ENCODE results near the gene FBXO41. TPM values are rescaled to one million over a fixed set of nuclear protein-coding genes. Genes with fewer than 3 reads are reported as not detected.

Gene FBXO41
- polyA plus RNA-seq, 1 donor from 2014 or later = 6.0 TPM

GRCh38 chr2:73279852-73280251 lies 4.4 kb downstream of the FBXO41 start:
- Histone ChIP-seq H3K36me3 (ENCODE audit: insufficient read depth, low read length) (no peaks in the 10 kb centered on the region), H4K20me1 (ENCODE audit: insufficient read depth) (no peaks in the 10 kb centered on the region), H3F3A (ENCODE audit: insufficient read depth, low read length, poor library complexity, severe bottlenecking) (no peaks in the 10 kb centered on the region), H3K27ac (ENCODE audit: low read length) (no peak overlapping the region), H3K4me2 (ENCODE audit: low read length) (no peak overlapping the region), H3K9me2 (ENCODE audit: insufficient read depth, low read length) (no peaks in the 10 kb centered on the region), H2AFZ (ENCODE audit: low read depth, low read length) (no peak overlapping the region), H3K79me2 (replicated peaks; ENCODE audit: insufficient read depth, low read length) (no peaks in the 10 kb centered on the region), H3K9ac (ENCODE audit: low read length) (no peak overlapping the region), H3K27me3 (ENCODE audit: insufficient read depth, low read depth, low read length) (peaks cover 6% of the 10 kb centered on the region), H3K9me3 (ENCODE audit: low read length) (no peaks in the 10 kb centered on the region), H3K4me3 (ENCODE audit: low read length) (no peak overlapping the region)
- no peak for TF ChIP-seq TAF1 (IDR thresholded peaks at IDR 0.05; ENCODE audit: low read depth)
- TF ChIP-seq CTCF (IDR thresholded peaks at IDR 0.05; ENCODE audit: poor library complexity, severe bottlenecking) = no peak
- no peak for TF ChIP-seq SMC3 (conservative IDR thresholded peaks at IDR 0.05; ENCODE audit: poor library complexity)
- TF ChIP-seq EZH2 (IDR thresholded peaks at IDR 0.05; ENCODE audit: borderline replicate concordance, insufficient read depth, low read length, poor library complexity, severe bottlenecking) = no peak
- no peak for TF ChIP-seq RAD21 (conservative IDR thresholded peaks at IDR 0.05)
- no peak for TF ChIP-seq EP300 (conservative IDR thresholded peaks at IDR 0.05; ENCODE audit: poor library complexity, severe bottlenecking)
- TF ChIP-seq, protein P1, sequence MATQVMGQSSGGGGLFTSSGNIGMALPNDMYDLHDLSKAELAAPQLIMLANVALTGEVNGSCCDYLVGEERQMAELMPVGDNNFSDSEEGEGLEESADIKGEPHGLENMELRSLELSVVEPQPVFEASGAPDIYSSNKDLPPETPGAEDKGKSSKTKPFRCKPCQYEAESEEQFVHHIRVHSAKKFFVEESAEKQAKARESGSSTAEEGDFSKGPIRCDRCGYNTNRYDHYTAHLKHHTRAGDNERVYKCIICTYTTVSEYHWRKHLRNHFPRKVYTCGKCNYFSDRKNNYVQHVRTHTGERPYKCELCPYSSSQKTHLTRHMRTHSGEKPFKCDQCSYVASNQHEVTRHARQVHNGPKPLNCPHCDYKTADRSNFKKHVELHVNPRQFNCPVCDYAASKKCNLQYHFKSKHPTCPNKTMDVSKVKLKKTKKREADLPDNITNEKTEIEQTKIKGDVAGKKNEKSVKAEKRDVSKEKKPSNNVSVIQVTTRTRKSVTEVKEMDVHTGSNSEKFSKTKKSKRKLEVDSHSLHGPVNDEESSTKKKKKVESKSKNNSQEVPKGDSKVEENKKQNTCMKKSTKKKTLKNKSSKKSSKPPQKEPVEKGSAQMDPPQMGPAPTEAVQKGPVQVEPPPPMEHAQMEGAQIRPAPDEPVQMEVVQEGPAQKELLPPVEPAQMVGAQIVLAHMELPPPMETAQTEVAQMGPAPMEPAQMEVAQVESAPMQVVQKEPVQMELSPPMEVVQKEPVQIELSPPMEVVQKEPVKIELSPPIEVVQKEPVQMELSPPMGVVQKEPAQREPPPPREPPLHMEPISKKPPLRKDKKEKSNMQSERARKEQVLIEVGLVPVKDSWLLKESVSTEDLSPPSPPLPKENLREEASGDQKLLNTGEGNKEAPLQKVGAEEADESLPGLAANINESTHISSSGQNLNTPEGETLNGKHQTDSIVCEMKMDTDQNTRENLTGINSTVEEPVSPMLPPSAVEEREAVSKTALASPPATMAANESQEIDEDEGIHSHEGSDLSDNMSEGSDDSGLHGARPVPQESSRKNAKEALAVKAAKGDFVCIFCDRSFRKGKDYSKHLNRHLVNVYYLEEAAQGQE (IDR thresholded peaks at IDR 0.05; ENCODE audit: borderline replicate concordance) = no peak
- TF ChIP-seq POLR2AphosphoS5 (IDR thresholded peaks at IDR 0.05) = no peak

GRCh38 chr2:73272270-73272669 lies 12.0 kb downstream of the FBXO41 start:
- Histone ChIP-seq H3K9ac (ENCODE audit: low read length) (no peak overlapping the region), H3K4me2 (ENCODE audit: low read length) (no peak overlapping the region), H3K9me2 (ENCODE audit: insufficient read depth, low read length) (no peaks in the 10 kb centered on the region), H3K36me3 (ENCODE audit: insufficient read depth, low read length) (no peaks in the 10 kb centered on the region), H3K9me3 (ENCODE audit: low read length) (no peaks in the 10 kb centered on the region), H4K20me1 (ENCODE audit: insufficient read depth) (no peaks in the 10 kb centered on the region), H2AFZ (ENCODE audit: low read depth, low read length) (no peak overlapping the region), H3K27me3 (ENCODE audit: insufficient read depth, low read depth, low read length) (peaks cover 34% of the 10 kb centered on the region), H3K4me3 (ENCODE audit: low read length) (no peak overlapping the region), H3F3A (ENCODE audit: insufficient read depth, low read length, poor library complexity, severe bottlenecking) (no peaks in the 10 kb centered on the region), H3K27ac (ENCODE audit: low read length) (no peak overlapping the region), H3K79me2 (replicated peaks; ENCODE audit: insufficient read depth, low read length) (no peaks in the 10 kb centered on the region)
- TF ChIP-seq MXI1 (conservative IDR thresholded peaks at IDR 0.05; ENCODE audit: poor library complexity, severe bottlenecking) (no peak), EP300 (conservative IDR thresholded peaks at IDR 0.05; ENCODE audit: poor library complexity, severe bottlenecking) (no peak), POLR2AphosphoS5 (IDR thresholded peaks at IDR 0.05) (no peak), RAD21 (conservative IDR thresholded peaks at IDR 0.05) (no peak), TAF1 (IDR thresholded peaks at IDR 0.05; ENCODE audit: low read depth) (no peak), CTCF (IDR thresholded peaks at IDR 0.05; ENCODE audit: poor library complexity, severe bottlenecking) (no peak), EZH2 (IDR thresholded peaks at IDR 0.05; ENCODE audit: borderline replicate concordance, insufficient read depth, low read length, poor library complexity, severe bottlenecking) (no peak), SMC3 (conservative IDR thresholded peaks at IDR 0.05; ENCODE audit: poor library complexity) (no peak)
- TF ChIP-seq, protein P1 (IDR thresholded peaks at IDR 0.05; ENCODE audit: borderline replicate concordance) = no peak

All from neural cell (in vitro differentiated cells).